K562 (cell line): ENCODE results near the gene ARNT2. TPM values are rescaled to one million over a fixed set of nuclear protein-coding genes. Genes with fewer than 3 reads are reported as not detected.

Source experiments
- ATAC-seq: fragments of 200-7000 bp; cut with Tn5 transposase; 3 replicates; pipeline ENCODE4 v1.9.1; 2020; ENCODE audit warnings: moderate library complexity
- BruUV-seq: library from RNA; stranded (reverse); fragments of 400-500 nt; replicated peaks from 2 replicates; lab custom pipeline; 2021; lab: Mats Ljungman, UMichigan
- CTCF ChIA-PET: fragments of 300-600 bp; formaldehyde crosslinking; extraction: SDS; loops from one replicate; lab custom pipeline; 2021; ENCODE audit warnings: low intra/inter-chr PET ratio; lab: Yijun Ruan, JAX
- POLR2A ChIA-PET: fragments of 300-600, 350-650 bp; sonication (Branson Sonifier 250); formaldehyde crosslinking; extraction: SDS; loops from one replicate; lab custom pipeline; 2021; ENCODE audit warnings: antibody characterized with exemption, inconsistent platforms; lab: Yijun Ruan, JAX
- DNase-seq, 4 experiments: peaks; one replicate each; pipeline versions ENCODE4 v3.0.0 to v3.0.0-alpha.2; 2011 to 2018; ENCODE audit warnings: low spot score in 3 of 4, mixed read lengths in 3 of 4; ENCODE audit errors: extremely low read depth in 1 of 4
- FAIRE-seq: peaks from 2 replicates; lab custom pipeline; 2011; peaks lifted over from hg19 to GRCh38; lab: Jason Lieb, UNC
- H2AFZ ChIP-seq: 2 replicates; pipeline ENCODE4 v1.6.0; 2011; ENCODE audit warnings: low read depth, low read length, control low read depth, inconsistent platforms
- H3K27ac ChIP-seq: fragments of 200-600 bp; 3 replicates; pipeline ENCODE4 v1.8.0; 2011; ENCODE audit warnings: low read depth, mild to moderate bottlenecking, control low read depth, inconsistent platforms, low read length, moderate library complexity, mixed read lengths; ENCODE audit errors: extremely low read depth
- H3K27me3 ChIP-seq, 2 experiments: fragments of 300-600 bp in 1 of 2; 2 replicates in 1 of 2; 3 replicates in 1 of 2; pipeline versions ENCODE4 v1.6.0 to v1.8.0; 2011; ENCODE audit warnings: inconsistent platforms in 2 of 2, low read length in 2 of 2, mild to moderate bottlenecking in 1 of 2, mixed read lengths in 1 of 2, moderate library complexity in 1 of 2; ENCODE audit not compliant: control insufficient read depth in 2 of 2, insufficient read depth in 2 of 2
- H3K36me3 ChIP-seq: fragments of 300-600 bp; 3 replicates; pipeline ENCODE4 v1.8.0; 2011; ENCODE audit warnings: mild to moderate bottlenecking, low read length, inconsistent platforms; ENCODE audit not compliant: control insufficient read depth, insufficient read depth
- H3K4me1 ChIP-seq, 2 experiments: fragments of 200-600 bp in 1 of 2; replicated peaks in 1 of 2; 2 replicates in 1 of 2; 3 replicates in 1 of 2; pipeline versions ENCODE4 v1.5.1 to v1.8.0; 2011; ENCODE audit warnings: inconsistent platforms in 2 of 2, low read length in 2 of 2, mild to moderate bottlenecking in 1 of 2, mixed read lengths in 1 of 2, moderate library complexity in 1 of 2; ENCODE audit not compliant: control insufficient read depth in 2 of 2, insufficient read depth in 2 of 2
- H3K4me2 ChIP-seq: 2 replicates; pipeline ENCODE4 v1.6.1; 2011; ENCODE audit warnings: low read length, control low read depth, inconsistent platforms, mixed read lengths; ENCODE audit not compliant: insufficient read depth
- H3K4me3 ChIP-seq: fragments of 200-600 bp; sonication (generic), shearing (Covaris generic); 2 replicates; pipeline ENCODE4 v1.5.1; 2016; ENCODE audit warnings: control low read depth, inconsistent platforms
- H3K79me2 ChIP-seq: fragments of 200-600 bp; 3 replicates; pipeline ENCODE4 v1.8.0; 2011; ENCODE audit warnings: low read length, inconsistent platforms; ENCODE audit not compliant: control insufficient read depth, insufficient read depth
- H3K9ac ChIP-seq, 2 experiments: 2 replicates each; pipeline versions ENCODE4 v1.6.0 to v1.6.1; 2011; ENCODE audit warnings: low read depth in 2 of 2, low read length in 2 of 2, control low read depth in 1 of 2, inconsistent platforms in 1 of 2, mild to moderate bottlenecking in 1 of 2, mixed read lengths in 1 of 2; ENCODE audit not compliant: insufficient read depth in 1 of 2
- H3K9me1 ChIP-seq: one replicate; pipeline ENCODE4 v1.6.0; 2011; ENCODE audit warnings: inconsistent platforms, mild to moderate bottlenecking, low read length, moderate library complexity; ENCODE audit not compliant: control insufficient read depth, insufficient read depth
- H3K9me3 ChIP-seq: replicated peaks from 2 replicates; pipeline ENCODE4 v1.5.1; 2011; ENCODE audit warnings: low read depth, low read length, inconsistent platforms; ENCODE audit not compliant: control insufficient read depth, insufficient read depth
- H4K20me1 ChIP-seq: replicated peaks from 2 replicates; pipeline ENCODE4 v1.6.1; 2011; ENCODE audit warnings: low read length, inconsistent platforms, mixed read lengths; ENCODE audit not compliant: control insufficient read depth, insufficient read depth
- CBX1 ChIP-seq: sonication (generic); IDR thresholded peaks from 2 replicates; pipeline ENCODE4 v1.6.1; 2016; ENCODE audit warnings: antibody characterized with exemption, low read depth, mild to moderate bottlenecking
- NR2C2 ChIP-seq, 2 experiments: fragments of 200-800 bp in 1 of 2; sonication (Bioruptor generic) in 1 of 2; sonication (generic) in 1 of 2; formaldehyde crosslinking in 1 of 2; IDR thresholded peaks; 2 replicates each; pipeline versions ENCODE4 v1.6.1 to v1.8.0; 2016 to 2022; ENCODE audit warnings: mild to moderate bottlenecking in 1 of 2, missing compliant biosample characterization in 1 of 2, missing genetic modification characterization in 1 of 2, missing genetic modification reagents in 1 of 2
- PHB2 ChIP-seq: fragments of 450-650 bp; IDR thresholded peaks from 2 replicates; pipeline ENCODE4 v1.6.1; 2017; ENCODE audit warnings: low read depth
- SIN3B ChIP-seq: fragments of 450-650 bp; IDR thresholded peaks from 2 replicates; pipeline ENCODE4 v1.6.1; 2017; ENCODE audit warnings: low read depth, mild to moderate bottlenecking, moderate library complexity
- TCF3 ChIP-seq: sonication (generic); formaldehyde crosslinking; IDR thresholded peaks from 2 replicates; pipeline ENCODE4 v1.4.0; 2020; ENCODE audit warnings: mild to moderate bottlenecking, missing genetic modification reagents
- ZNF586 ChIP-seq: fragments of 450-650 bp; formaldehyde crosslinking; conservative IDR thresholded peaks from 2 replicates; pipeline ENCODE4 v1.4.0; 2020; ENCODE audit warnings: mild to moderate bottlenecking, moderate library complexity
- WGBS: fragments of 100-300 bp; shearing (Covaris generic); methylation state at CpG from one replicate; pipeline ENCODE4 v1.1.6; 2016; ENCODE audit warnings: low coverage, mixed read lengths; ENCODE audit not compliant: insufficient coverage; ENCODE audit errors: missing lambda C conversion rate; 5-methylcytosine and 5-hydroxymethylcytosine counted together
- in situ Hi-C: fragments of 300-500 bp; cut with MboI; formaldehyde crosslinking; loops from 4 replicates; pipeline ENCODE4 v1.15.0; 2018; ENCODE audit warnings: inconsistent platforms, mixed read lengths
- intact Hi-C: fragments of 100-400 bp; cut with micrococcal nuclease; formaldehyde crosslinking; loops from 2 replicates; pipeline ENCODE4 v1.14.2; 2022
- polyA plus RNA-seq, 8 experiments: library from polyadenylated mRNA; depleted of rRNA in 4 of 8; stranded (reverse) in 5 of 8; unstranded in 3 of 8; fragments of >200 nt; fragmentation: Nextera tagmentation in 2 of 8; fragmentation: Illumina TruSeq in 1 of 8; extraction: Ambion mirVana in 2 of 8; extraction: Trizol in 1 of 8; gene quantifications; 2 replicates each; pipeline versions ENCODE4 v1.2.1 to v1.2.3, GENCODE V29; 2011 to 2014; ENCODE audit warnings: inconsistent platforms in 1 of 8, missing spikeins in 1 of 8
- total RNA-seq, 7 experiments: library from RNA; depleted of rRNA in 6 of 7; stranded (reverse); fragments of >200 nt in 6 of 7; fragmentation: Illumina TruSeq in 2 of 7; extraction: Trizol in 2 of 7; gene quantifications; 2 replicates each; pipeline versions ENCODE4 v1.2.1 to v1.2.3, GENCODE V29; 2011 to 2021; ENCODE audit warnings: low replicate concordance in 1 of 7
- TF ChIP-seq, protein P1 (sequence below): fragments of 250-450 bp; sonication (Bioruptor Pico); IDR thresholded peaks from 2 replicates; pipeline ENCODE4 v1.5.1; 2021; ENCODE audit warnings: mild to moderate bottlenecking
- TF ChIP-seq, protein P2 (sequence below): fragments of 450-650 bp; formaldehyde crosslinking; conservative IDR thresholded peaks from 2 replicates; pipeline ENCODE4 v1.4.0; 2022; ENCODE audit warnings: mild to moderate bottlenecking, missing genetic modification characterization

Gene ARNT2
- total and polyA plus RNA-seq, 9 of the 15 experiments (the other 6 are each of a cell fraction or from before 2014, with no cell fraction given) = 0.01 TPM; not detected in 8

DNA sequence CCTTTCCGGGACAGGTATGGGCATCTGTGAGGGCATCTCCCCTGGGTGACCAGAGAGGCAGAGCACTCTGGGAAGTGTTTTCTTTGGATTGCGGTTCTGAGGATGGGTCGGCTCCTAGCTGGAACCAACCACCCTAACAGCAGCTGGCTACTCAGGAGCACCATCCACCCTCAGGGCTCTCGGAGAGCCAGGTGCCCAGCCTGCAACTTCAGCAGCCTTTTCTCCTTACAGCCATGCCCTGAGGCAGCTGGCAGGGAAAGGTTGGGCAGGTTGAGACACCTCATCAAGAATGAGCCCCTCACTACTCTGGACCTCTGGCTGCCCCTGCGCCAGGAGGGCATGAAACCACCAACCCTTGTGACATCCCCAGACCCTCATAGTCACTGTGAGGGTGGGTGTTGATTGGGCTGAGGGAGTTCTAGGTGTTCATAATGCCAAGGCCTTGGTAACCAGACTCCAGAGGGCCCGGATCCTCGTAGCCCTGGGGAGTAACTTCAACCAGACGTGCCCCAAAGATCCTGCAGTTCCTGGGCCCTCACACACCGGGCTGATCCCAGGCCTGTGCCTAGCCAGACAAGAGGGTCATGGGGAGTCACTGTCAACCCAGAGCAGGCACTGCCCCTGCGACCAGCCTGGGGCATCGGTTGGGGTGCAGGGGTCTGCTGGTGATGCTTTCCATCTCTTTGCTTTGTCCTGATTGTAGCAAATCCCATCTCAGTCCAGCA lies 176.5 kb downstream of the ARNT2 start:
- DNase-seq (no peak), ATAC-seq (no peak), FAIRE-seq (no peak)
- POLR2A ChIA-PET = interaction anchor here (1.2 kb wide), 1 partner anchor 21 kb away, joined by 3 read pairs; no protein-coding TSS in a partner anchor
- H2AFZ ChIP-seq = no peak overlapping the region
- WGBS = 3% methylated on average over 10 of the region's 11 CpGs
- no peaks in the 10 kb centered on the region for H3K9me1 ChIP-seq
- TF ChIP-seq, protein P1, sequence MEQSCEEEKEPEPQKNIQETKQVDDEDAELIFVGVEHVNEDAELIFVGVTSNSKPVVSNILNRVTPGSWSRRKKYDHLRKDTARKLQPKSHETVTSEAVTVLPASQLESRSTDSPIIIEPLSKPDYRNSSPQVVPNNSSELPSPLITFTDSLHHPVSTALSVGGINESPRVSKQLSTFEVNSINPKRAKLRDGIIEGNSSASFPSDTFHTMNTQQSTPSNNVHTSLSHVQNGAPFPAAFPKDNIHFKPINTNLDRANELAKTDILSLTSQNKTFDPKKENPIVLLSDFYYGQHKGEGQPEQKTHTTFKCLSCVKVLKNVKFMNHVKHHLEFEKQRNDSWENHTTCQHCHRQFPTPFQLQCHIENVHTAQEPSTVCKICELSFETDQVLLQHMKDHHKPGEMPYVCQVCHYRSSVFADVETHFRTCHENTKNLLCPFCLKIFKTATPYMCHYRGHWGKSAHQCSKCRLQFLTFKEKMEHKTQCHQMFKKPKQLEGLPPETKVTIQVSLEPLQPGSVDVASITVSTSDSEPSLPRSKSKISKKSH (CRISPR knock-in tag) = no peak
- TF ChIP-seq NR2C2 (CRISPR knock-in tag; IDR thresholded peaks at IDR 0.05) (no peak), NR2C2 (tag; IDR thresholded peaks at IDR 0.05) (no peak), CBX1 (no peak), TCF3 (CRISPR knock-in tag) (no peak), SIN3B (no peak), ZNF586 (CRISPR knock-in tag) (no peak), PHB2 (no peak)
- TF ChIP-seq, protein P2, sequence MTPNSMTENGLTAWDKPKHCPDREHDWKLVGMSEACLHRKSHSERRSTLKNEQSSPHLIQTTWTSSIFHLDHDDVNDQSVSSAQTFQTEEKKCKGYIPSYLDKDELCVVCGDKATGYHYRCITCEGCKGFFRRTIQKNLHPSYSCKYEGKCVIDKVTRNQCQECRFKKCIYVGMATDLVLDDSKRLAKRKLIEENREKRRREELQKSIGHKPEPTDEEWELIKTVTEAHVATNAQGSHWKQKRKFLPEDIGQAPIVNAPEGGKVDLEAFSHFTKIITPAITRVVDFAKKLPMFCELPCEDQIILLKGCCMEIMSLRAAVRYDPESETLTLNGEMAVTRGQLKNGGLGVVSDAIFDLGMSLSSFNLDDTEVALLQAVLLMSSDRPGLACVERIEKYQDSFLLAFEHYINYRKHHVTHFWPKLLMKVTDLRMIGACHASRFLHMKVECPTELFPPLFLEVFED (CRISPR knock-in tag) = no peak
- intact Hi-C loops (no loop called here), in situ Hi-C loops (no loop called here)
- H3K9ac ChIP-seq = no peak overlapping the region
- no peak overlapping the region for H3K4me3 ChIP-seq
- H3K4me1 ChIP-seq = no peaks in the 10 kb centered on the region
- no TSS peak for BruUV-seq
- CTCF ChIA-PET = no interaction called here
- 0 out of 2 replicates have a peak, but pooled peaks cover 7% of the 10 kb centered on the region for H4K20me1 ChIP-seq
- no peaks in the 10 kb centered on the region for H3K79me2 ChIP-seq
- no peak overlapping the region for H3K27ac ChIP-seq
- H3K9me3 ChIP-seq = no peaks in the 10 kb centered on the region
- H3K4me2 ChIP-seq = no peak overlapping the region
- peaks cover 0 to 46% of the 10 kb centered on the region in 2 experiments; a peak in 3 of 5 replicates for H3K27me3 ChIP-seq
- no peaks in the 10 kb centered on the region for H3K36me3 ChIP-seq
